HG03442 (cell line): ENCODE measurements around the gene MCCD1.
"Not testable (repeated sequence)": the region's sequence is repeated elsewhere in the genome, so short reads cannot be mapped to it uniquely, and the experiment has no call there.

Experiments
- ATAC-seq: cut with Tn5 transposase; IDR thresholded peaks from one replicate; pipeline ENCODE4 v1.9.1; 2021; ENCODE audit warnings: mild to moderate bottlenecking, moderate library complexity; ENCODE audit not compliant: unreplicated experiment

The MCCD1 gene, protein sequence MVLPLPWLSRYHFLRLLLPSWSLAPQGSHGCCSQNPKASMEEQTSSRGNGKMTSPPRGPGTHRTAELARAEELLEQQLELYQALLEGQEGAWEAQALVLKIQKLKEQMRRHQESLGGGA

DNA sequence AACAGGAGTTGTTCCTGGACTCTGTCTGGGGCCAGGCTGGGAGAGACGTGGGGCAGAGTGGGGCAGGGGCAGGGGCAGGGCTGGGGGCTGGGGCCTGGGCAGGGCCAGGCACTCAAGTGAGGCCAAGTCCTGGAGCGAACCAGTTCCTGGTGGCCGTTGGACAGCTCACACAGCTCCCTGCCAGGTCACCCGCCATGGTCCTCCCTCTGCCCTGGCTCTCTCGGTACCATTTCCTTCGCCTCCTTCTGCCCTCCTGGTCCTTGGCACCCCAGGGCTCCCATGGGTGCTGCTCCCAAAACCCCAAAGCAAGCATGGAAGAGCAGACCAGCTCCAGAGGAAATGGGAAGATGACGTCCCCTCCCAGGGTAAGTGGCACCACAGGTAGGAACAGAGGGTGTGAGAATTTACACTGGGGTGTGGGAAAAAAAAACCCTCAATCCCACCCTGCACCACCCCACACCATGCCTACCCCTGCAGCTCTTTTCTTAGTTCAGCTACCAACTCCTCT is at the start of gene MCCD1:
Gene MCCD1, plus strand, starts transcription at position 142 of the 508 bp plus-strand sequence. Its CDS starts 53 bp downstream, at position 195.
- ATAC-seq: no peak

DNA sequence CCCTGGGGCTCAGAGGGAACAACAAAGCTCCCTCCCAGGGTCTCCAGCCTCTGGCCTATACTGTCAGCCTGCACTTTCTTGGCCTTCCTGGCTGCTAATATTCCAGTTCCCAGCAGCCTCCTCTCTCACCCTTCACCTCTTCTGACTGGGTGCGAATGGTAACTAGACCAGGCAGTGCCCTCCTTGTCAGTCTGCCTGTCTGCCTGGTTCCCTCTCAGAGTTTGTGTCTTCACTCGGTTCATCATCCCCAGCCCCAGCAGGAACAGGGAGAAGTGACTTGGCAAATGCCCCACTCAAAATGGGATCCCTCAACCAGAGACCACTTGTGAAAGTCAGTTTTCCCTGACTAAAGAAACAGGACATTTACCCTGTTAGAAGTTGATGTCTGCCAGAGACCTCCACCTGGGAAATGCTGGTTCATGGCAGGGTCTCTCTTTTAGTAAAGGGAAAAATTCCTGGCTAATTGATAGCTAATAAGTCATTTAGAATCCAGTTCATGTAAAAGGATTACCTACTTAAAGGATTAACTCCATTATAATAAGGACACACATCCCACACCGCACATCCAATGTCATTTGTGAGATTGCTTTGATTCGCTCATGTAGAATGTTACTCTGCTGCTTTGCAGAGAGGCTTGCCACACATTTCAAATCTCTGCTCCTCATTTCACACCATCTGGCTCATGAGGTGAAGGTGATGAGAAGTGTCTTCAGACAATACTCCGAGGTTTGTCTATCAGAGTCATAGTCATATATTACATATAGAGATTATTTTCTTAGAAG is 49.4 kb upstream of the MCCD1 start:
- ATAC-seq: no peak

DNA sequence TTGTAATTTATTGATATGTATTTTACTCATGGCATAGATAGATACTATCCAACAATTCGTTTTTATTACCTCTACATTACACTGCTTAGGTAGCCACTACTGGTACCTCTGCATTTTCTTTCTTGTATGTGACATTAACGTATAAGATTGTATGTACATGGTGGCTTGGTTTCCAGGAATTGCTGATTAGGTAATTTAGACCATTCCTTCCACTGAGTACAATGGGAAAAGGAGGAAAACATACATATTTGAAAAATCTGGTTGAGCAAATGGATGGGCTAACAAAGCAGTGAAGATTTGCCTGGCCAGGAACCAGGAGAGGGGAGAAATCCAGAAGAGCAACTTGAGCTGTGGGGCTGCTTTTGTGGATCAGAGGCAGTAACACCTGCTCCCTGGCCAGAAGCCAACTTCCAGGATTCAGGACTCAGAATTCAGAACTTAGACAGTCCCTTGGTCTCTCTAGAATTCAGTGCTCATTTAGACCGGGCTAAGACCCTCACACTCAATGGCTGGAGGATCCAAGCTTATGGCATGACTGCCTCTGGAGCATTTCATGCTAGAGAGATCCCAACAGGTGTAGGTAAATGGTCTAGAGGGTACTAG is 48.7 kb upstream of the MCCD1 start:
- ATAC-seq: no peak

DNA sequence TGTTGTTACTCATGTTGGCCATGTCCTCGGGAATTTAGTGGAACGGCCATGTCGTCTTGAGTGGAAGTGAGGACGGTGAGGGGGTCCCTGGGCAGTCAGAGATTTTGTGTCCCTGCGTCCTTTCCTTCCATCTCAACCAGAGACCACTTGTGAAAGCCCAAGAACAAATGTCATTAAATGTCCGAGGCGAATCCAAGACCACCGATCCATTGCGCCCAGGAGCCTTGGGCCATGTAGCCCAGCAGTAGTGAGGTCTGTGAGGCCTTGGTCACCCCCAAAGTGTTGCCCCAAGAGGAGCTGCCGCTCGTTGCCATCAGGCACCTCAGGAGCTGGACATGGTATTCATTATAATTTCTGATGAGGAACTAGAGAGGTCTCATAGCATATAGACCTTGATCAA is 48.2 kb upstream of the MCCD1 start:
- ATAC-seq: no peak

DNA sequence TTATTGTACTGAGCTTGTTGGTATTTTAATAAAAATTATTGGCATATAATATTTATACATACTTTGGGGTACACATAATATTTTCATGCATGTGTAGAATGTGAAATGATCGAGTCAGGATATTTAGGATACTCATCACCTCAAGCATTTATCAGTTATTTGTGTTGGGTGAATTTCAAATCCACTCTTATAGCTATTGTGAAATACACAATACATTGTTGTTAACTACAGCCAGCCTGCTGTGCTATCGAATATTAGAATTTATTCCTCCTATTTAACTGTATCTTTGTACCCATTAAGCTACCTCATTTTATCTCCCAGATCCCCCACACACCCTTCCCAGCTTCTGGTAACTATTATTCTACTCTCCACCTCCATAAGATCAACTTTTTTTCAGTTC is 45.4 kb upstream of the MCCD1 start:
- no peak for ATAC-seq

DNA sequence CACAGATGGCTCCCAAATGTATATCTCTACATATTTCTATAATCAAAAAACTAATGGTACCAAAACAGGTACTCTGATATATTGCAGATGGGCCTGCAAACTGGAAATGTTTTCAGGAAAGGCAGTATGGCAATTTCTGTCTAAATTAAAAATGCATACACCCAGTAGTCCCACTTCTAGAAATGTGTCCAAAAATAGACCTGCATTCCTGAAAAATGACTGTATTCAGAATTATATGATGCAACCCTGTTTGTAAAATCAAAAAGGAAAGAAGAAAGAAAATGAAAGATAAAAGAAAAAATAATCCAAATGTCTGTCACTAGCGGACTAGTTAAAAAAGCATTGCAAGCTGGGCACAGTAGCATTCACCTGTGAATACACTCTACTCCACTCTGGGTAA is 43.7 kb upstream of the MCCD1 start:
- no peak for ATAC-seq

DNA sequence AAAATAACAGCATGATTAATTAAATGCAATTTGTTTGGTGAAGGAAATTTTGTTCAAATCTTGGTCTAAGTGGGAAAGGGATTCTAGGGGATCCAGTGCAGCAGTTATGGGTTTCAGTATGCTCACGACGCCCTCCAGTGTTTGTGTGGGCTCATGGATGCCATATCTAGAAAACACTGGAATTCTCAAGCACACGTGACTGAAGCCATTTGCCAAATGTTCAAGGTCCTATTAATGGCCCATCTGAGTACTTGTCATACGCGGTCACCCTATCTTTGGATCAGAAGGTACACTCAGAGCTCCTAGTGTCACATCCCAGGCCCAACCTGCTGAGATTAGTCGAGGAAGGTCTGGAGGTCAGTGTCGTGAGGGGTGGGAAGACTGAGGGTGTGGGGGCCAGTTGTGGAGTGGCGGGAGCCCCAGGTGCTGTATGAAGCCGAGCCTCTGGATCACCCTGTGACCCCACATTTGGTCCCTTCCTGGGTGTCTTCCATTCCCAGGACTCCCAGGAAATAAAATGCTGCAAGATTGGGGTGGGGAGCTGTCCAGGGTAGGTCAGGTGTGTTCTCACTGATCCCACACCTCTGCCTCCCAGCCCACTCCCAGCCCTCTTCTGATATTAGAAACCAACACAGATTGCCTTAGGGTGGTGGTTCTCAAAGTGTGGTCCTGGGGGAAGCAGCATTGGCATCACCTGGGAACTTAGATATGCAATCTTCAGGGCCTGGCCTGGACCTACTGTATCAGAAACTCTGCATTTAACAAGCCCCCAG is 42.5 kb upstream of the MCCD1 start:
- ATAC-seq: not testable (repeated sequence)

DNA sequence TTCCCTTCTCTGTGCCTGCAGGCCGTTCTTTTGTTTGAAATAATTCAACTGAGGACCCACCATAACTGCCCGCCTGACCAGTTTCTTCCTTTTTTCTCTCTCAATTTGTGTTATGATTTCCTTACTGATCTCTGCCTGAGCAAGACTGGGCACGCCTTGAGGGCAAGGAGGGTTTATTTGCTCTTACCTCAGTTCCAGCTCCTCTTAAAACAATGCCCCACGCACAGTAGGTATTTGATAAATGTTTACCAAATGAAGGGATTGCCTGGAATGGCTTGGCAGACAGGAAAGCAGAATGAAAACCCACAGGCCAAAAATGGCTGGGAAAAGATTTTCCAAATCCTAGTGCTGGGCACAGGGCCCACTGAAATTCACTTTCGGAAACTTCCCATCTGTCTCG is 41.1 kb upstream of the MCCD1 start:
- not testable (repeated sequence) for ATAC-seq

DNA sequence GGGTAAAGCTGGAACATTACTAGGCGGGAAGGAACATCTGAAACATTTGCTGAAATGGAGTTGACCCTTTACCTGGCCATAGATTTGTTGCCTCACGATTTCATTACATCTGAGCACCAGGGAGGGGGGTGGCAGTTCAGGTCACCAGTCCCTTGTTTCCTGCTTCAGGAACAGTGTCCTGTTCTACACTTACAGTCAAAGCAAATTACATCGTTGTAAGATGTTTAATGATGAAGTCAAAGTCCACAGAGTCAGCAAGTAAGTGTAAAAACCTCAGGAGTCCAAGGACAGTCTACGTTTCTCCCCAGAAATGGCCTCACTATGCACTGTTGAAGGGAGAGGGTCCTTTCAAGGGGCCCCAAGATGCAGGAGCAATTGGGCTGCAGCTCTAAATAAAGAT is 39.7 kb upstream of the MCCD1 start:
- no peak for ATAC-seq

DNA sequence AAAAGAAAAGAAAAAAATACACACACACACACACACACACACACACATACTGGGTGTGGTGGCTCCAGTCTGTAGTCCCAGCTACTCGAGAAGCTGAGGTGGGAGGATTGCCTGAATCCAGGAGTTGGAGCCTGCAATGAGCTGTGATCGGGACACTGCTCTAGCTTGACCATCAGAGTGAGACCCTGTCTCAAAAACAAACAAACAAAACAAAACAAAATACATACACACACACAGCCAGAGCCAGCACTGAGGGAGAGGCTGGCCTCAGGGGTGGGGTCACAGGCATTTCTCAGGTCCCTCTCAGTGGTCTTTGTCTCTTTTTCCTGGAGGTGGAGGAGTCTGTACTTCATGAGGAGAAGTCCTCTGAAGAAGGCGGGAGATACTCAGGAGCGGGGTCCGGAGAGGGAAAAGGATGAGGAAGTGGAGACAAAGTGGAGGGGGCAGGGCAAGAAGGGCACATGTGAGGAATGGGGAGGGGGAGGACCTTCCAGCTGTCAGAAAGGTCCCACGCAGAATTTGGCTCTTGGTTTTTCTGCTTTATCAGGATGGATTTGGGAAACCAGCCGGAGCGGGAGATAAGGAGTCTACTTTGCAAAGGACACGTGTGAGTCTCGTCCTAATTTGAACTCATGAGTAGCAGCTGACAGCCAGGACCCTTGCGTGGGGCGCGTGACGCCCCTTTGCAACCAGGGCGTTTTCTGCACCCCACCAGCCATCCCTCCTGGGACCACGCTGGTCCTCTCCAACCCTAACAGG is 38.5 kb upstream of the MCCD1 start:
- ATAC-seq: no peak

DNA sequence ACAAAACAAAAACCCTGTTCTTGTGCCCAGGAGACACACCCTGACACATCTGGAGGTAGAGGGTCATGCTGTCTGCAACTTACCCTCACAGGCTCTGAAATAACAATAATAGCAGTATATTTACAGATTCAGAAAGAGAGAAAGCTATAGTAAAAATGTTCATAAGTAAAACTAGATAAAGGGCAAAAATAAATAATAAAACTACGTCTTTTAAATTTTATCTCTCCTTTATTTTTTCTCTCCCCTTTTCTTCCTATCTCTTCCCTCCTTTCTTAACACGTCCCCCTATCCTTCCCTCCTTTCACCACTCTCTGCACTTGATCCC is 35.2 kb upstream of the MCCD1 start:
- not testable (repeated sequence) for ATAC-seq

DNA sequence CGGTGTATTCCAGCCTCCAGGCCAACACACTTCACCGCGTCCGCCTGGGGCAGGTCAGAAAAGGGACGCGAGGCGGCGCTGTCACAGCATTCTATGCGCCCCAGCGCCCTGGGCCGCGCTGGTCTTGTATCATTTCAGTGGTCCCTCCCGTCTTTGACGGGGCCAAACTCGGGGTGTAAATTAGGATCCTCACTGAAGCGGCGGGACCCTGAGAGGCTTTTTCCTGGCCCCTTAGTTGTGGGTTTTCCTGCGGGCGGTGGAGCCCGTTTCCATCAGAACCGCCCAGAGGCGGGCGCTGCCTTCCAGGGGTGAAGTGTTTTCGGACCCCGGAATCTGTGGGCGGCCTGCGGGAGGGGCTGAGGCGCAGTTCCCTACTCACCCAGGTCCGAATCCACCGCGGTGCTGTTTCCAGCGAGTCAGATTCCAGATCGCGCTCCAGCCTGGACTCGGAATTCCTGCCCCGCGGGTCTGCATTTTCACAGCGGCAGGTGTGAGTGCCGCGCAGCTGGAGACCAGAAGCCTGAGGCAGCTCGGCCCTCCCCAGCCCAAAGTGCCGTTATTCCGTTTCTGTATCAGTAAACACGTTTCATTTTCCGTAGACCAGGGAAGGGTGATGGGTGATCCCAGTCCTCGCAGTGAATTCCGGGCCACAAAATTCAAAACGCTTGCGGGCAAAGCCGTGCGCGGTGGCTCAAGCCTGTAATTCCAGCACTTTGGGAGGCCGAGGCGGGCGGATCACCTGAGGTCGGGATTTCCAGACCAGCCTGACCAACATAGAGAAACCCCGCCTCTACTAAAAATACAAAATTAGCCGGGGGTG is 34.7 kb upstream of the MCCD1 start:
- ATAC-seq: no peak

DNA sequence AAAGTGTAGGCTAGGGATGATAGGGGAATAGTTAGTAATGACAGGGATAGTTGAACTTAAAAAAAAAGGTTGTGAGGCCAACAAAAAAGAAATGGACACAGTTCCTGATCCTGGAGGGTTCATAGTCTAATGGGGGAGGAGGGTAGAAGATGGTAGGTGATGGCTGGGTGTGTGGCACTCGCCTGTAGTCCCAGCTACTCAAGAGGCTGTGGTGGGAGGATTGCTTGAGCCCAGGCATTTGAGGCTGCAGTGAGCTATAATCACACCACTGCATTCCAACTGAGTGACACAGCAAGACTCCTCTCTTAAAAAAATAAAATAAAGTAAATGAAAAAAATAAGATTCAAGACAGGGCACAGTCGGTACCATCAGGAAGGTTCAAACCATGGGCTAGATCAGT is 33.2 kb upstream of the MCCD1 start:
- ATAC-seq: no peak

DNA sequence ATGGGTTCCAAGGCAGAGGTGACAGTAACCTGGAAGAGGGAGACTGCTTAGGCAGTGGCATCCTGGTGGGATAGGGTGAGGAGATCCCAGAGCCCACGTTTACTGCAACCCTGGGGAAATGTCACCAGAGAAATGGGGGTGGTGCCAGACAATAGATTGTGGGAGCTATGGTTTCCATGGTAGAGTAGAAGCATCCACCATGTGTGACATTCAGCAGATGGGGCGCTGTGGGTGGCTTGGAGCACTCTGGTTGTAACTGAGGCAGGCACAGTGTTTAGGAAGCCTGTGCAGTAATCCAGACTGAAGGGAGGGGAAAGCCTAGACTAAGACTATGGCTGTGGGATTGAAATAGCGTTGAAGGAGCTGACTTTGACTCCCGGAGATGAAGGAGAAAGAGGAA is 31.9 kb upstream of the MCCD1 start:
- not testable (repeated sequence) for ATAC-seq

DNA sequence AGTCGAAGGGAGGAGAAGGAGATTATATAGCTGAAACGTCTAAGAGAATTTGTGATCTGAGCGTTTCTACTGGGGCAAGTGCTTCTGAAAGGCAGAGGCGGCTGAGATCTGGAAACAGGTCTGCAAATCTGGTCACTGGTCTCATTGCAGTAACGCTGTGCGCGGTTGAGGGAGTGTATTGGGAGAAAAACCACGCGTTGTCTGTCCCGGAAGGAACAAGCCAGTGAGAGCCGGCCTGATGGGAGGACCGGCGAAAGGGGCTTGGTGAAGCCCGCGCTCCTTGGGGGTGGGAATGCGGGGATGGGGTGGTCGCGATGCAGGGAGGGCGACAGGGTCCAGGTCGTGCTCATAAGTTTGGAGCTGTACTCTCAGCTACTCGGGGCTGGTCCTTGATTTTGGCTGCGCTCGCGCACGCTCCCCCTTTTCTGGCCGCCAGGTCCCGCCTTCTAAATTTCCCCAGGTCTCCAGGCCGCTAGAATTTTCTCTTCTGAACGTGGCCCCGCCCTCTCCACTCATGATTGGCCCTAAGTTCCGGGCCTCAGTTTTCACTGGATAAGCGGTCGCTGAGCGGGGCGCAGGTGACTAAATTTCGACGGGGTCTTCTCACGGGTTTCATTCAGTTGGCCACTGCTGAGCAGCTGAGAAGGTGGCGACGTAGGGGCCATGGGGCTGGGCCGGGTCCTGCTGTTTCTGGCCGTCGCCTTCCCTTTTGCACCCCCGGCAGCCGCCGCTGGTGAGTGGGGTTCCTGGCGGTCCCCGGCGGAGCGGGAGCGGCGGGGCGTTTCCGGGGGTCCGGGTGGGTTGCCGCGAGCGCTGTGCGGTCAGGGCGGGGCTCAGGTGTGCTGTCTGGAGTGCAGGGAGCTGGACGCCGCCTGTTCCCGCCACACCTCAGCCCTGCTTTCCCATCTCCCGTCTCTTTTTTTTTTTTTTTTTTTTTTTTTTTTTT is 31.0 kb upstream of the MCCD1 start, which contains the start of gene MICB:
Gene MICB, plus strand, starts transcription at position 615 of the 946 bp plus-strand sequence. Its CDS starts 49 bp downstream, at position 664.
- ATAC-seq: peak; percentile 48

DNA sequence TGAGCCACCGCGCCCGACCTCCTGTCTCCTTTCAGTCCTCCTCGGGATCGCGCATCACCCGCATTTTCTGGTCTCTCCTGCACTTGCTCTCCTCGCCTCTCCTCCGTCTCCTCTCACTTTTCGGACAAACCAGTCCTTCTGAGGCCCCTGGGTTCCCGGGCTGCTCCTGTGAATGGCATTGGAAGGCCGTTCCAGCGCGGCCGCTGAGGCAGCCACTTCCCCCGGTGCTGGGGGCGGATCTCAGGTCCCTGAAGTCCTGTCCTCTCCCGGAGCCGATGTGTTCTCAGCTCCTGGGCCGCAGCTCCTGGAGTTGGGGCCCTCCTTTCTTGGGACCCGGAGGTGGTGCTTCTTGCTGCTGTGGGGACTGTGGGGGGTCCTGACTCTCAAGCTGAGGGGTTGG is 30.0 kb upstream of the MCCD1 start:
- ATAC-seq: no peak

DNA sequence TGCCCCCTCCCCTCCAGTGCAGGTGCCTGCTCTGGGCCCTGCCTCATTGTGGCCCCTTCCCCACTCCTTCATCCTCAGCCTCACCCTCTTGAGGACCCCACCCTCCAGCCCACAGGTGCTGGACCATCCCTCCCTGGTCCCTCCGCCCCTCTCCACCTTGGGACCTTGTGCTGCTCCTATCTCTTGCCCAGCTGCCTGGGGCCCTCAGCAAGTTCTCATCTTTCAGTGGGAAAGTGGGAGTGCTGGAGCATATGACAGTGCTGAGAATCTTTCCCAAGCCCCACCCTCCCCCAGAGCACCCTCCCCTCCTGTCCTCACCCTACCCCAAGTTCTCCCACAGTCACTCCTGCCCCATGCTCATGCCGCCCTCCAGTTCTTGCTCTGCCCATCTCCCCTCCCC is 29.1 kb upstream of the MCCD1 start:
- not testable (repeated sequence) for ATAC-seq

DNA sequence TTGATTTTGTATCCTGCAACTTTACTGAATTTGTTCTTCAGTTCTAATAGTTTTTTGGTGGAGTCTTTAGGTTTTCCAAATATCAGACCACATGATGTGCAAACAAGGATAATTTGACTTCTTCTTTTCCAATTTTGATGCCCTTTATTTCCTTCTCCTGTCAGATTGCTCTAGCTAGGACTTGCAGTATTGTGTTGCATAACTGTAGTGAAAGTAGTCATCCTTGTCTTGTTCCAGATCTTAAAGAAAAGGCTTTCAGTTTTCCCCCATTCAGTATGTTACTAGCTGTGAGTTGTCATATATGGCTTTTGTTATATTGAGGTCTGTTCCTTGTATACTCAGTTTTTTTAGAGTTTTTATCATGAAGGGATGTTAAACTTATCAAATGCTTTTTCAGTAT is 26.2 kb upstream of the MCCD1 start:
- no peak for ATAC-seq

DNA sequence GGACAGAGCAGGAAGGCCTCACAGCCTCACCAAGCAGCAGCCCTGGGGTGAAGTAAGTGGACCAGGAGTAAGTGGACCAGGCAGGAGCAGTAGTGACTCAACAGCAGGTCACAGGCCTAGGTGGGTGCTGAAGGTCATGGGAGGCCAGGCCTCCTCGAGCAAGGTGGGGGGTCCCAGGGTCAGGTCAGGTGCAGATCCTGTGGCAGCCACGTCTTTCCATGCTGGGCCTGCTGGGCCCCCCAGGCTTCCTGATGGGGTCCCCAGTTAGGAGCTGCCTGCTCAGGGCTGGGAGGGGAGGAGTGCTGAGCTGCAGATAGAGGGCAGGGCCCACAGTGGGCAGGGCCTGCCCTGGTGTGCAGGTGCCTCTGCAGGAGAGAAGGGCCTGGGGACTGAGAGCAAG is 19.7 kb upstream of the MCCD1 start:
- ATAC-seq: not testable (repeated sequence)
